Testis (tissue), 3 donors: ENCODE measurements around the gene ZGPAT. TPM values are rescaled to one million over a fixed set of nuclear protein-coding genes. Genes with fewer than 3 reads are reported as not detected.
A peak's percentile ranks its signal among the peaks of the same experiment; 100 is the strongest.

Experiments
- DNase-seq: peaks from one replicate; pipeline ENCODE4 v3.0.0-alpha.2; 2019
- H3K27ac ChIP-seq, 2 donors: fragments of 200-600 bp; sonication (generic); one replicate each; pipeline ENCODE4 v1.5.1; 2019
- H3K27me3 ChIP-seq: fragments of 200-600 bp; sonication (generic); one replicate; pipeline ENCODE4 v1.5.1; 2019
- H3K36me3 ChIP-seq: fragments of 200-600 bp; sonication (generic); one replicate; pipeline ENCODE4 v1.5.1; 2017; ENCODE audit warnings: low read depth; ENCODE audit errors: missing control alignments
- H3K4me1 ChIP-seq: fragments of 200-600 bp; sonication (generic); one replicate; pipeline ENCODE4 v1.5.1; 2019
- H3K4me3 ChIP-seq, 2 donors: fragments of 200-600 bp; sonication (generic); one replicate each; pipeline ENCODE4 v1.5.1; 2017 to 2019
- H3K9me3 ChIP-seq: fragments of 200-600 bp; sonication (generic); one replicate; pipeline ENCODE4 v1.5.1; 2017
- POLR2A ChIP-seq: fragments of 450-650 bp; IDR thresholded peaks from one replicate; pipeline ENCODE4 v1.6.1; 2017; ENCODE audit warnings: antibody characterized with exemption, mild to moderate bottlenecking, moderate library complexity
- WGBS, 2 donors: methylation state at CpG; one replicate each; pipeline ENCODE4 v1.1.5; 2018; 5-methylcytosine and 5-hydroxymethylcytosine counted together
- intact Hi-C: fragments of 100-400 bp; cut with DNase I; formaldehyde crosslinking; loops from one replicate; pipeline ENCODE4 v1.15.1; 2023; ENCODE audit warnings: low total_unique reads
- polyA plus RNA-seq: library from polyadenylated mRNA; stranded (reverse); fragments of 350-450 nt; fragmentation: Illumina TruSeq; extraction: RNeasy Lipid Tissue Mini Kit (QIAGEN cat#74804); gene quantifications from one replicate; pipeline ENCODE4 v1.2.3, GENCODE V29; 2014; ENCODE audit warnings: low read depth, low replicate concordance; ENCODE audit not compliant: insufficient read depth
- total RNA-seq, 2 donors: library from RNA; depleted of rRNA; stranded (reverse); fragments of >200 nt; gene quantifications; one replicate each; pipeline ENCODE4 v1.2.3, GENCODE V29; 2016
- TF ChIP-seq, protein P1 (sequence below), 3 experiments: fragments of 450-650 bp in 2 of 3; fragments of 200-600 bp in 1 of 3; sonication (generic) in 1 of 3; IDR thresholded peaks; one replicate each; pipeline ENCODE4 v1.5.1; 2016 to 2019; ENCODE audit warnings: antibody characterized with exemption in 3 of 3, mild to moderate bottlenecking in 2 of 3, moderate library complexity in 1 of 3

The ZGPAT gene
- total and polyA plus RNA-seq, 3 donors from 2014 or later = 43.1 to 57.3 (median 53.1) TPM

DNA sequence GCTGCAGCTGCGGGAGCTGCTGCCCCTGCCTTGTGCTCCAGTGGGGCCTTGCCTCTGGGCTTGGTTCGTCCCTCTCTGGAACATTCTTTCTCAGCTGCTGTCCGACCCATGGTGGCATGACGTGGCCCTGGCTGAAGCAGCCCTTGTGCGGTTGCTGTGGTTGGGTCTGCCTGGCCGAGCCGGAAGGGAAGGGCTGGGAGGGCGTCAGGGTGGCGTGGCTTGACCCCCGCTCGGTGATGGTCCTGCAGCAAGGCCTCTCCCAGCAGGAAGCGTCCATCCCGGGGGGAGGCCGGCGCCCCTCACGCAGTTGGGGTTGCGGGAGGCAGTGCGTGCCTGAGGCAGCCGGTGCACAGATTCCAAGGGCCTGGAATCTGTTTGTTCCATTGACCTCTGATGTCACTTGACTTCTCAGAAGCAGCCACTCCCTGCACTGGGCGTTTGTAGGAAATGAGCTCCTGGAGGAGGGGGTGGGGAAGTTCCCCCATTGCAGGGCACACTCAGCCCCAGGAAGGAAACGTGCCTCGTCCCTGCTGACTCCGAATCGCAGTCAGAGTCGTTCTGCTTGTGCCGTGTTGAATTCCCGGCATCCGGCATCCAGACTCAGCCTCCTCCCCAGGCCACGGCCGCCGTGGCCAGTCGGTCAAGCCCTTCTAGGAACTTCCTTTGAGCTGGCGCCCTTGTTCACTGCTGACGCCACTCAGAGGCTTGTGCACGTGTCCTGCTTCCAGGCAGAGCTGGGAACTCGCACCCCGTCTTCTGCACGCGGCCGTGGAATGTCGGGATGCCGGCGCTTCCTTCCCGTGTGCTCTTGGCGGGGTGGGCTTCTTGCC, 21.1 kb upstream of the ZGPAT start:
- DNase-seq = peak; percentile 70
- 63 to 76% methylated on average over 24 to 41 of the region's 45 CpGs for WGBS, 2 donors
- H3K9me3 ChIP-seq = no peaks in the 10 kb centered on the region
- no peak overlapping the region for H3K4me3 ChIP-seq
- H3K27me3 ChIP-seq = no peaks in the 10 kb centered on the region
- intact Hi-C loops = no loop called here
- peaks cover 20% of the 10 kb centered on the region for H3K4me1 ChIP-seq
- peak overlapping the region; percentile 16 to 78 for H3K27ac ChIP-seq
- no peak for TF ChIP-seq POLR2A
- TF ChIP-seq, protein P1, sequence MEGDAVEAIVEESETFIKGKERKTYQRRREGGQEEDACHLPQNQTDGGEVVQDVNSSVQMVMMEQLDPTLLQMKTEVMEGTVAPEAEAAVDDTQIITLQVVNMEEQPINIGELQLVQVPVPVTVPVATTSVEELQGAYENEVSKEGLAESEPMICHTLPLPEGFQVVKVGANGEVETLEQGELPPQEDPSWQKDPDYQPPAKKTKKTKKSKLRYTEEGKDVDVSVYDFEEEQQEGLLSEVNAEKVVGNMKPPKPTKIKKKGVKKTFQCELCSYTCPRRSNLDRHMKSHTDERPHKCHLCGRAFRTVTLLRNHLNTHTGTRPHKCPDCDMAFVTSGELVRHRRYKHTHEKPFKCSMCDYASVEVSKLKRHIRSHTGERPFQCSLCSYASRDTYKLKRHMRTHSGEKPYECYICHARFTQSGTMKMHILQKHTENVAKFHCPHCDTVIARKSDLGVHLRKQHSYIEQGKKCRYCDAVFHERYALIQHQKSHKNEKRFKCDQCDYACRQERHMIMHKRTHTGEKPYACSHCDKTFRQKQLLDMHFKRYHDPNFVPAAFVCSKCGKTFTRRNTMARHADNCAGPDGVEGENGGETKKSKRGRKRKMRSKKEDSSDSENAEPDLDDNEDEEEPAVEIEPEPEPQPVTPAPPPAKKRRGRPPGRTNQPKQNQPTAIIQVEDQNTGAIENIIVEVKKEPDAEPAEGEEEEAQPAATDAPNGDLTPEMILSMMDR (IDR thresholded peaks at IDR 0.05) = no peak
- no peaks in the 10 kb centered on the region for H3K36me3 ChIP-seq

DNA sequence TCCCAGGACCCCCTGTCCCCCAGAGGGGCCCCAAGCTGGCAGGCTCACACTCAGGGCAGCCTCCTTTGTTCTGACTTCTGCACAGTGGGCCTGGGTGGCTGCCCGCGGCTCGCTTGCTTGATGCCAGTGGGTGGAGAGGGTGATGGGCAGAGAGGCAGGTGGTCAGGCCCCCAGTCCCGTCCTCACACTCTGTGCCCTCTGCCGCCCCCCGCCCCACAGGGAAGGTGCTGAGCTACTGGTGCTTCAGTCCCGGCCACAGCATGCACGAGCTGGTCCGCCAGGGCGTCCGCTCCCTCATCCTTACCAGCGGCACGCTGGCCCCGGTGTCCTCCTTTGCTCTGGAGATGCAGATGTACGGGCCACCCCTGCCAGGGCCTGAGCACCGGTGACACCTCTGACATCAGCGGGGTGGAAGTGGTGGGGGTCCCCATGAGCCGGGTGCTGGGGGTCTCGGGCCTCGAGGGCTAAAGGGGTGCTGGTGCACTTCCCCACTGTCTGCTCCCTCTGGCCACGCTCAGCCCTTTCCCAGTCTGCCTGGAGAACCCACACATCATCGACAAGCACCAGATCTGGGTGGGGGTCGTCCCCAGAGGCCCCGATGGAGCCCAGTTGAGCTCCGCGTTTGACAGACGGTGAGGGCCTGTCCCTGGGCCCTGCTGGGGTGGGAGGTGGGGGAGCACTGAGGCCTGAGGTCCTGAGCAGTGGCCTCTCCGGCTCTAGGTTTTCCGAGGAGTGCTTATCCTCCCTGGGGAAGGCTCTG, 20.2 kb upstream of the ZGPAT start:
- 92 to 94% methylated on average over 18 to 28 of the region's 29 CpGs for WGBS, 2 donors
- intact Hi-C loops = no loop called here

DNA sequence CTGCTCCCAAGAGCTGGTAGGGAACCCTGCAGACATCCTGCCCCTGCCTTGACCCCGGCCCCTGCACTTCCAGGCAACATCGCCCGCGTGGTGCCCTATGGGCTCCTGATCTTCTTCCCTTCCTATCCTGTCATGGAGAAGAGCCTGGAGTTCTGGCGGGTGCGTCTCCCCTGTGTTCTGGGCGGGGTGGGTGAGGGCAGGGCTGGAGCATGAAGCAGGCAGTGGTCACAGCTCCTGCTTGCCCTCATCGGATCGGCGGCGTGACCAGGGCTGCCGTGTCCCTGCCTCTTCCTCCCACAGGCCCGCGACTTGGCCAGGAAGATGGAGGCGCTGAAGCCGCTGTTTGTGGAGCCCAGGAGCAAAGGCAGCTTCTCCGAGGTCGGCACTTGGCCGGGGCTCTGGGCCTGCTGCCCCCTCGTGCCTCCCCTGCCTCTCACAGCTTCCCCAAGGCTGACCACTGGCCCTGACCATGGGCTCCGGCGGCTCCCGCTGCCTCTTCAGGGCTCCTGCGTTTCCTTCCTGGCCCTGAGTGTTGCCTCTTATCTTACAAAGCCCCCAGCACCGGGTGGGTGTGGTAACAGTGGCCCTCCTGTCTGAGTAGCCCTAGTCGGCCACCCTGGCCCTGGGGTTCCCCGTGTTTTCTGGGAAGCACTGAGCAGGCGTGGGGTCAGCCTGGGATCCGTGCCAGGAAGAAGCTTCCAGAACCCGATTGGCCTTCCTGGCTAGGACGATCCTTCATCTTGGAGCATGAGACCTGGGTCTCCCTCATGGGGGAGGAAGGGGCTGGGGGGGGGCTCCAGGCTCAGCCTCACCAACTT, 19.4 kb upstream of the ZGPAT start:
- H3K27ac ChIP-seq = peak overlapping the region in 1 of 2 donors; percentile 53
- DNase-seq = no peak
- H3K9me3 ChIP-seq = no peaks in the 10 kb centered on the region
- H3K4me3 ChIP-seq = no peak overlapping the region
- TF ChIP-seq, protein P1 (IDR thresholded peaks at IDR 0.05) = no peak
- TF ChIP-seq POLR2A = no peak
- intact Hi-C loops = no loop called here
- H3K27me3 ChIP-seq = no peaks in the 10 kb centered on the region
- H3K36me3 ChIP-seq = no peaks in the 10 kb centered on the region
- WGBS, 2 donors = 73 to 82% methylated on average over 14 to 31 of the region's 31 CpGs
- peaks cover 20% of the 10 kb centered on the region for H3K4me1 ChIP-seq

More for the DNA sequence above, 20.2 kb upstream of the ZGPAT start:
- peak overlapping the region in 1 of 2 donors; percentile 78 for H3K27ac ChIP-seq
- no peaks in the 10 kb centered on the region for H3K27me3 ChIP-seq
- DNase-seq = no peak
- H3K4me3 ChIP-seq = no peak overlapping the region
- H3K9me3 ChIP-seq = no peaks in the 10 kb centered on the region
- H3K4me1 ChIP-seq = peaks cover 20% of the 10 kb centered on the region
- TF ChIP-seq POLR2A = no peak
- TF ChIP-seq, protein P1 (IDR thresholded peaks at IDR 0.05) = no peak
- H3K36me3 ChIP-seq = no peaks in the 10 kb centered on the region

DNA sequence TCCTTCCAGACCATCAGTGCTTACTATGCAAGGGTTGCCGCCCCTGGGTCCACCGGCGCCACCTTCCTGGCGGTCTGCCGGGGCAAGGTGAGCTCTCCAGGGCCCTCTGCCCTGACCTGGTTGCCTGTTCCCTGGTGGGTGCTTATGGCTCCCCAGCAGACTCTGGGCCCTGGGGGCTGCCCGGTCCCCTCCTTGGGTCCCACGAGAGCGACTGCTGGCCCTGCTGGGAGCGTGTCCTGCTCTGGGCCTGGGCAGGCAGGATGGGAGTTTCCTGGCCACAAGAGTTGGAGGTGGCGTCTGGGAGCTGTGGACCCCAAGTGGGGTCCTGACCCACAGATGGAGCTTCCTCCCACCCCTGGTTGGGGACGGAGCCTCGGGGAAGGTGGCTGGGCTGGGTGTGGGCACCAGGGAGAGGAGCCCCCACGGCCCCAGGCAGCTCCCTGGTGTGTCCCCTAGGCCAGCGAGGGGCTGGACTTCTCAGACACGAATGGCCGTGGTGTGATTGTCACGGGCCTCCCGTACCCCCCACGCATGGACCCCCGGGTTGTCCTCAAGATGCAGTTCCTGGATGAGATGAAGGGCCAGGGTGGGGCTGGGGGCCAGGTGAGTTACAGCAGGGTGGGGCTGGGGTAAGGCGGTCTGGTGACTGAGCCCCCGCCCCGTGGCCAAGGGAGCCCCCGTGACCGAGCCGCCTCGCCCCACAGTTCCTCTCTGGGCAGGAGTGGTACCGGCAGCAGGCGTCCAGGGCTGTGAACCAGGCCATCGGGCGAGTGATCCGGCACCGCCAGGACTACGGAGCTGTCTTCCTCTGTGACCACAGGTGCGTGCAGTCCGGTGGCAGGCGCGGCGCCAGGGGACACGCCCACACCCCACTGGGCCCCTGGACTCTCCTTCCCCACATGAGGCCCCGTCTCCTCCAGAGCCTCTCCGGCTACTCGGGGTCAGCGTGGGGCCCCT, 18.5 kb upstream of the ZGPAT start:
- Histone ChIP-seq H3K4me1 (peaks cover 20% of the 10 kb centered on the region), H3K36me3 (no peaks in the 10 kb centered on the region), H3K27ac (no peak overlapping the region), H3K4me3 (no peak overlapping the region), H3K9me3 (no peaks in the 10 kb centered on the region), H3K27me3 (no peaks in the 10 kb centered on the region)
- no peak for DNase-seq
- WGBS, 2 donors = 95 to 100% methylated on average over 9 to 31 of the region's 44 CpGs
- TF ChIP-seq, protein P1 (IDR thresholded peaks at IDR 0.05) = no peak
- TF ChIP-seq POLR2A = no peak
- intact Hi-C loops = no loop called here
